HepG2 (cell line): ENCODE results near the gene TMEM62. TPM values are rescaled to one million over a fixed set of nuclear protein-coding genes. Genes with fewer than 3 reads are reported as not detected.

ENCODE experiments used
- ATAC-seq: fragments of 200-7000 bp; cut with Tn5 transposase; 3 replicates; pipeline ENCODE4 v1.9.1; 2020; ENCODE audit warnings: mild to moderate bottlenecking, moderate library complexity
- BruUV-seq: library from RNA; stranded (reverse); fragments of 400-500 nt; replicated peaks from 2 replicates; lab custom pipeline; 2021; lab: Mats Ljungman, UMichigan
- CTCF ChIA-PET: fragments of 300-600 bp; formaldehyde crosslinking; extraction: SDS; loops from one replicate; lab custom pipeline; 2021; ENCODE audit warnings: low total read pairs, inconsistent platforms, low intra/inter-chr PET ratio; lab: Yijun Ruan, JAX
- POLR2A ChIA-PET: fragments of 350-600 bp; sonication (Branson Sonifier 250); formaldehyde crosslinking; loops from one replicate; lab custom pipeline; 2020; ENCODE audit warnings: antibody characterized with exemption, inconsistent platforms; lab: Yijun Ruan, JAX
- DNase-seq: peaks from one replicate; pipeline ENCODE4 v3.0.0-alpha.2; 2015; ENCODE audit warnings: low spot score
- FAIRE-seq: peaks from 3 replicates; lab custom pipeline; 2011; peaks lifted over from hg19 to GRCh38; lab: Jason Lieb, UNC
- H2AFZ ChIP-seq: one replicate; pipeline ENCODE4 v1.6.1; 2011; ENCODE audit warnings: low read length, inconsistent platforms
- H3K27ac ChIP-seq: fragments of 300-600 bp; 3 replicates; pipeline ENCODE4 v1.8.0; 2011; ENCODE audit warnings: mixed run types, mild to moderate bottlenecking, mixed read lengths, low read length, inconsistent platforms; ENCODE audit not compliant: insufficient read depth; ENCODE audit errors: extremely low read length
- H3K27me3 ChIP-seq, 2 experiments: fragments of 200-600 bp in 1 of 2; 2 replicates in 1 of 2; 3 replicates in 1 of 2; pipeline versions ENCODE4 v1.6.0 to v1.8.0; 2011; ENCODE audit warnings: low read length in 2 of 2, mild to moderate bottlenecking in 2 of 2, moderate library complexity in 2 of 2, inconsistent platforms in 1 of 2; ENCODE audit not compliant: insufficient read depth in 2 of 2, control insufficient read depth in 1 of 2
- H3K36me3 ChIP-seq, 2 experiments: fragments of 200-600 bp in 1 of 2; replicated peaks in 1 of 2; 2 replicates in 1 of 2; 3 replicates in 1 of 2; pipeline versions ENCODE4 v1.5.1 to v1.8.0; 2011; ENCODE audit warnings: low read length in 2 of 2, inconsistent platforms in 1 of 2; ENCODE audit not compliant: insufficient read depth in 2 of 2, control insufficient read depth in 1 of 2
- H3K4me1 ChIP-seq: 2 replicates; pipeline ENCODE4 v1.5.1; 2012; ENCODE audit warnings: low read length, inconsistent platforms; ENCODE audit not compliant: insufficient read depth
- H3K4me2 ChIP-seq: 2 replicates; pipeline ENCODE4 v1.6.0; 2011; ENCODE audit warnings: low read depth, low read length, inconsistent platforms
- H3K4me3 ChIP-seq, 3 experiments: fragments of 200-600 bp in 1 of 3; sonication (generic), shearing (Covaris generic) in 1 of 3; replicated peaks in 1 of 3; 2 replicates each; pipeline ENCODE4 v1.5.1; 2011 to 2016; ENCODE audit warnings: low read length in 3 of 3, inconsistent platforms in 2 of 3, low read depth in 2 of 3, mild to moderate bottlenecking in 2 of 3, control low read depth in 1 of 3, mixed read lengths in 1 of 3; ENCODE audit not compliant: insufficient read depth in 1 of 3
- H3K79me2 ChIP-seq: one replicate; pipeline ENCODE4 v1.6.1; 2011; ENCODE audit warnings: low read length, inconsistent platforms; ENCODE audit not compliant: insufficient read depth
- H3K9ac ChIP-seq: 2 replicates; pipeline ENCODE4 v1.6.0; 2011; ENCODE audit warnings: mild to moderate bottlenecking, low read depth, low read length, inconsistent platforms; ENCODE audit not compliant: insufficient read depth
- H3K9me3 ChIP-seq: 2 replicates; pipeline ENCODE4 v1.5.1; 2012; ENCODE audit warnings: mild to moderate bottlenecking, low read length
- H4K20me1 ChIP-seq: 2 replicates; pipeline ENCODE4 v1.6.0; 2011; ENCODE audit warnings: inconsistent platforms, mild to moderate bottlenecking, low read length, moderate library complexity; ENCODE audit not compliant: insufficient read depth
- DPF2 ChIP-seq: sonication (generic); formaldehyde crosslinking; IDR thresholded peaks from 2 replicates; pipeline ENCODE4 v1.4.0; 2020; ENCODE audit warnings: mild to moderate bottlenecking, low read depth, missing genetic modification reagents, borderline replicate concordance
- MAX ChIP-seq: IDR thresholded peaks from 2 replicates; pipeline ENCODE4 v1.6.1; 2012; ENCODE audit warnings: inconsistent platforms
- MXD3 ChIP-seq: IDR thresholded peaks from 2 replicates; pipeline ENCODE4 v1.6.1; 2016; ENCODE audit warnings: mild to moderate bottlenecking, missing biosample characterization, missing genetic modification reagents
- REPIN1 ChIP-seq: sonication (generic); formaldehyde crosslinking; IDR thresholded peaks from 2 replicates; pipeline ENCODE4 v1.8.0; 2022; ENCODE audit warnings: missing genetic modification reagents, low read depth, mild to moderate bottlenecking, borderline replicate concordance
- SOX13 ChIP-seq, 3 experiments: fragments of 450-650 bp in 1 of 3; sonication (generic) in 1 of 3; formaldehyde crosslinking in 1 of 3; IDR thresholded peaks in 2 of 3; conservative IDR thresholded peaks in 1 of 3; 2 replicates each; pipeline versions ENCODE4 v1.5.0 to v1.6.1; 2016 to 2020; ENCODE audit warnings: antibody characterized with exemption in 1 of 3, mild to moderate bottlenecking in 1 of 3, missing compliant biosample characterization in 1 of 3, missing genetic modification reagents in 1 of 3, moderate library complexity in 1 of 3
- SOX6 ChIP-seq, 2 experiments: fragments of 450-650 bp in 1 of 2; sonication (generic) in 1 of 2; formaldehyde crosslinking in 1 of 2; IDR thresholded peaks; 2 replicates each; pipeline versions ENCODE4 v1.4.0 to v1.6.1; 2017 to 2020; ENCODE audit warnings: antibody characterized with exemption in 1 of 2, mild to moderate bottlenecking in 1 of 2, missing genetic modification reagents in 1 of 2
- YY1 ChIP-seq: IDR thresholded peaks from 2 replicates; pipeline ENCODE4 v1.6.1; 2011; ENCODE audit warnings: low read length, low read depth, moderate library complexity, mild to moderate bottlenecking; ENCODE audit not compliant: insufficient read depth, insufficient replicate concordance
- ZNF567 ChIP-seq: sonication (generic); formaldehyde crosslinking; IDR thresholded peaks from 2 replicates; pipeline ENCODE4 v1.8.1; 2023; ENCODE audit warnings: mild to moderate bottlenecking, missing genetic modification reagents, borderline replicate concordance
- ZSCAN21 ChIP-seq: sonication (generic); formaldehyde crosslinking; IDR thresholded peaks from 2 replicates; pipeline ENCODE4 v1.8.0; 2022; ENCODE audit warnings: mild to moderate bottlenecking, missing genetic modification reagents, moderate library complexity, borderline replicate concordance
- WGBS: methylation state at CpG from one replicate; pipeline ENCODE4 v1.1.6; 2017; ENCODE audit warnings: low lambda C conversion rate; 5-methylcytosine and 5-hydroxymethylcytosine counted together
- in situ Hi-C: cut with HindIII; loops from 2 replicates; pipeline ENCODE4 v1.10.0; 2017; ENCODE audit warnings: low pct_unique_long_range_greater_than_20kb; ENCODE audit not compliant: extremely low pct_ligation_motif_present
- intact Hi-C: fragments of 100-400 bp; cut with micrococcal nuclease; formaldehyde crosslinking; loops from one replicate; pipeline ENCODE4 v1.10.0; 2022; ENCODE audit not compliant: unreplicated experiment
- polyA plus RNA-seq, 8 experiments: library from polyadenylated mRNA; depleted of rRNA in 3 of 8; stranded (reverse) in 7 of 8; unstranded in 1 of 8; fragments of >200 nt; fragmentation: Illumina TruSeq in 4 of 8; extraction: Trizol in 4 of 8; gene quantifications; 2 replicates each; pipeline versions ENCODE4 v1.2.1 to v1.2.3, GENCODE V29; 2011 to 2016; ENCODE audit warnings: low read depth in 4 of 8, missing spikeins in 1 of 8, mixed read lengths in 1 of 8; ENCODE audit not compliant: insufficient read depth in 1 of 8
- total RNA-seq, 5 experiments: library from RNA; depleted of rRNA; stranded (reverse); fragments of >200 nt; fragmentation: Illumina TruSeq; extraction: Trizol; gene quantifications; 2 replicates each; pipeline ENCODE4 v1.2.3, GENCODE V29; 2016; ENCODE audit warnings: low read depth in 1 of 5
- TF ChIP-seq, protein P1 (sequence below): sonication (generic); formaldehyde crosslinking; IDR thresholded peaks from 2 replicates; pipeline ENCODE4 v1.4.0; 2020; ENCODE audit warnings: missing genetic modification reagents; ENCODE audit errors: not compliant biosample characterization
- TF ChIP-seq, protein P2 (sequence below): IDR thresholded peaks from 2 replicates; pipeline ENCODE4 v1.6.1; 2016; ENCODE audit warnings: missing genetic modification reagents, missing compliant biosample characterization
- TF ChIP-seq, protein P3 (sequence below): sonication (generic); formaldehyde crosslinking; conservative IDR thresholded peaks from 2 replicates; pipeline ENCODE4 v1.8.0; 2022; ENCODE audit warnings: mild to moderate bottlenecking, moderate library complexity, missing genetic modification reagents
- TF ChIP-seq, protein P4 (sequence below): sonication (generic); formaldehyde crosslinking; IDR thresholded peaks from 2 replicates; pipeline ENCODE4 v1.5.0; 2020; ENCODE audit warnings: missing genetic modification reagents, mild to moderate bottlenecking, borderline replicate concordance

The TMEM62 gene
- total and polyA plus RNA-seq, 2 of the 13 experiments (the other 11 are each of a cell fraction or from before 2014, with no cell fraction given), result 14.2 to 20.9 TPM

DNA sequence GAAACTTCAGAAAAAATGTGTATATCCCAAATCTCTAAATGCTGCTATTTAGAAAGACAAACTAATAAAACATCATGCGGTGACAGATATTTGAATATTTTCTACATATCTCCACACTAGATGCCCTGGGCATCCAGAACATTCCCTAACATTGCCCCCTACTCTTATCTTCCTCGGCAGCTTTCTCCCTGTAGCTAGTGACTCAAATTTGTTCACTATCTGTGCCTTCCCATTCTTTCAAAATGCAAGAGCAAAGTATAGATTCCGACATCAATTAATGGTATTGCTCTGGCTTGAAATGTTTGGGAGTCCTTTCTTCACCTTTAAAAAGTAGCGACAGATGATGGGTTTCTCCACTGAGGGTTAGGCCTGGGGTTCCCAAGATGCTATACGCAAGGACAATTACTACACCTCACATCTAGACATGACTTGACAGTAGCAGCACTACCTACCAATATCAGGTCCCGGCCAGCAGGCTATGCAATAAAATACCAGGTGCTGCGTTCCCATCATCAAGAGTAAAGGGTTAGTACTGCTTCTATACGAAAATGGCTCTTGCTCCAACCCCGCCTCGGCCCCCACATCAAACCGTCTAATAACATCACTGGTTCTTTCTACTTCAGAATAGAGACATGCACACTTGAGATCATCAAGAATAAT is 28.2 kb upstream of the TMEM62 start (continued):
- TF ChIP-seq SOX6 (IDR thresholded peaks at IDR 0.05) (no peak), SOX6 (CRISPR knock-in tag; IDR thresholded peaks at IDR 0.05) (no peak; the same call in 1 of the 2 replicates), DPF2 (no peak), ZSCAN21 (CRISPR knock-in tag) (no peak), MAX (no peak), ZNF567 (CRISPR knock-in tag) (0 out of 2 replicates have a peak, but pooled peaks have one; percentile 18), MXD3 (CRISPR knock-in tag) (no peak), SOX13 (IDR thresholded peaks at IDR 0.05) (no peak), SOX13 (CRISPR knock-in tag; conservative IDR thresholded peaks at IDR 0.05 in 1 of 2, IDR thresholded peaks at IDR 0.05 in 1 of 2) (no peak)

- under 1% methylated on average over 13 of the region's 33 CpGs for WGBS
- peak within 1 kb of the TSS; percentile 56 for H2AFZ ChIP-seq
- no peak for FAIRE-seq
- intact Hi-C loops (loop anchor here (5.0 kb wide), 1 partner anchor 81 kb away; the partner anchor contains the start of gene CCNDBP1), in situ Hi-C loops (no loop called here)
- H3K4me2 ChIP-seq, result peak within 1 kb of the TSS; percentile 83
- no peaks in the 10 kb centered on the region; a peak in 1 of 5 replicates for H3K27me3 ChIP-seq
- DNase-seq, result peak; percentile 82
- peaks cover 15% of the 10 kb centered on the region for H3K4me1 ChIP-seq
- BruUV-seq, result TSS peak; percentile 99
- no peaks in the 10 kb centered on the region for H3K9me3 ChIP-seq
- peak within 1 kb of the TSS; percentile 82 for H3K9ac ChIP-seq
- H3K36me3 ChIP-seq, result peaks cover 1 to 9% of the 10 kb centered on the region in 2 experiments; a peak in 3 of 5 replicates
- ATAC-seq, result peak; percentile 97
- ChIA-PET CTCF (no interaction called here), POLR2A (interaction anchor here (1.7 to 2.1 kb wide), 2 partner anchors 11 to 28 kb away, joined by 6 to 7 read pairs; partner anchors contain the start of gene TMEM62)
- H4K20me1 ChIP-seq, result no peaks in the 10 kb centered on the region
- H3K4me3 ChIP-seq, result peak within 1 kb of the TSS; percentile 89 to 99 (median 89)
- peak within 1 kb of the TSS; percentile 76 for H3K27ac ChIP-seq
- peaks cover 42% of the 10 kb centered on the region for H3K79me2 ChIP-seq
- TF ChIP-seq, protein P1, sequence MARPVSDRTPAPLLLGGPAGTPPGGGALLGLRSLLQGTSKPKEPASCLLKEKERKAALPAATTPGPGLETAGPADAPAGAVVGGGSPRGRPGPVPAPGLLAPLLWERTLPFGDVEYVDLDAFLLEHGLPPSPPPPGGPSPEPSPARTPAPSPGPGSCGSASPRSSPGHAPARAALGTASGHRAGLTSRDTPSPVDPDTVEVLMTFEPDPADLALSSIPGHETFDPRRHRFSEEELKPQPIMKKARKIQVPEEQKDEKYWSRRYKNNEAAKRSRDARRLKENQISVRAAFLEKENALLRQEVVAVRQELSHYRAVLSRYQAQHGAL (CRISPR knock-in tag), result no peak
- TF ChIP-seq, protein P2, sequence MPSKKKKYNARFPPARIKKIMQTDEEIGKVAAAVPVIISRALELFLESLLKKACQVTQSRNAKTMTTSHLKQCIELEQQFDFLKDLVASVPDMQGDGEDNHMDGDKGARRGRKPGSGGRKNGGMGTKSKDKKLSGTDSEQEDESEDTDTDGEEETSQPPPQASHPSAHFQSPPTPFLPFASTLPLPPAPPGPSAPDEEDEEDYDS (CRISPR knock-in tag), result peak; percentile 58
- TF ChIP-seq REPIN1 (CRISPR knock-in tag) (no peak), YY1 (peak; percentile 94)
- TF ChIP-seq, protein P3, sequence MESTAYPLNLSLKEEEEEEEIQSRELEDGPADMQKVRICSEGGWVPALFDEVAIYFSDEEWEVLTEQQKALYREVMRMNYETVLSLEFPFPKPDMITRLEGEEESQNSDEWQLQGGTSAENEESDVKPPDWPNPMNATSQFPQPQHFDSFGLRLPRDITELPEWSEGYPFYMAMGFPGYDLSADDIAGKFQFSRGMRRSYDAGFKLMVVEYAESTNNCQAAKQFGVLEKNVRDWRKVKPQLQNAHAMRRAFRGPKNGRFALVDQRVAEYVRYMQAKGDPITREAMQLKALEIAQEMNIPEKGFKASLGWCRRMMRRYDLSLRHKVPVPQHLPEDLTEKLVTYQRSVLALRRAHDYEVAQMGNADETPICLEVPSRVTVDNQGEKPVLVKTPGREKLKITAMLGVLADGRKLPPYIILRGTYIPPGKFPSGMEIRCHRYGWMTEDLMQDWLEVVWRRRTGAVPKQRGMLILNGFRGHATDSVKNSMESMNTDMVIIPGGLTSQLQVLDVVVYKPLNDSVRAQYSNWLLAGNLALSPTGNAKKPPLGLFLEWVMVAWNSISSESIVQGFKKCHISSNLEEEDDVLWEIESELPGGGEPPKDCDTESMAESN (CRISPR knock-in tag), result no peak; the same call in 1 of the 2 replicates
- TF ChIP-seq, protein P4, sequence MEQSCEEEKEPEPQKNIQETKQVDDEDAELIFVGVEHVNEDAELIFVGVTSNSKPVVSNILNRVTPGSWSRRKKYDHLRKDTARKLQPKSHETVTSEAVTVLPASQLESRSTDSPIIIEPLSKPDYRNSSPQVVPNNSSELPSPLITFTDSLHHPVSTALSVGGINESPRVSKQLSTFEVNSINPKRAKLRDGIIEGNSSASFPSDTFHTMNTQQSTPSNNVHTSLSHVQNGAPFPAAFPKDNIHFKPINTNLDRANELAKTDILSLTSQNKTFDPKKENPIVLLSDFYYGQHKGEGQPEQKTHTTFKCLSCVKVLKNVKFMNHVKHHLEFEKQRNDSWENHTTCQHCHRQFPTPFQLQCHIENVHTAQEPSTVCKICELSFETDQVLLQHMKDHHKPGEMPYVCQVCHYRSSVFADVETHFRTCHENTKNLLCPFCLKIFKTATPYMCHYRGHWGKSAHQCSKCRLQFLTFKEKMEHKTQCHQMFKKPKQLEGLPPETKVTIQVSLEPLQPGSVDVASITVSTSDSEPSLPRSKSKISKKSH (CRISPR knock-in tag), result peak; percentile 36; the same call in 1 of the 2 replicates
Observed at GRCh38 chr15:43105778-43106485, 27.5 kb upstream of the TMEM62 start, which contains the start of gene UBR1. Gene UBR1, minus strand, starts transcription at chr15:43106038. Its CDS starts 16 bp downstream, at chr15:43106022.
